HUES64 (cell line): ENCODE results near the gene BACH1.
"Not testable (repeated sequence)": the region's sequence is repeated elsewhere in the genome, so short reads cannot be mapped to it uniquely, and the experiment has no call there.

Experiments
- H3K27ac ChIP-seq: 2 replicates; pipeline ENCODE4 v1.7.0; 2013; ENCODE audit warnings: low read depth, low read length, inconsistent platforms
- H3K27me3 ChIP-seq: 2 replicates; pipeline ENCODE4 v1.6.1; 2013; ENCODE audit warnings: mild to moderate bottlenecking, low read length; ENCODE audit not compliant: insufficient read depth
- H3K36me3 ChIP-seq: 2 replicates; pipeline ENCODE4 v1.6.1; 2013; ENCODE audit warnings: mild to moderate bottlenecking, low read length; ENCODE audit not compliant: insufficient read depth
- H3K4me1 ChIP-seq: 2 replicates; pipeline ENCODE4 v1.6.1; 2013; ENCODE audit warnings: mild to moderate bottlenecking, low read length, moderate library complexity; ENCODE audit not compliant: insufficient read depth
- H3K4me3 ChIP-seq: 2 replicates; pipeline ENCODE4 v1.5.1; 2013; ENCODE audit warnings: mild to moderate bottlenecking, low read length, moderate library complexity
- H3K9ac ChIP-seq: 2 replicates; pipeline ENCODE4 v1.6.1; 2013; ENCODE audit warnings: mild to moderate bottlenecking, low read depth, low read length
- H3K9me3 ChIP-seq: 2 replicates; pipeline ENCODE4 v1.6.1; 2013; ENCODE audit warnings: low read depth, low read length; ENCODE audit not compliant: insufficient read depth
- WGBS: fragments of 150-250, 120-280 bp; methylation state at CpG from one replicate; pipeline ENCODE4 v1.1.7; 2013; ENCODE audit warnings: missing lambda C conversion rate; 5-methylcytosine and 5-hydroxymethylcytosine counted together

Gene BACH1

GRCh38 chr21:29264721-29265120 is 34.0 kb upstream of the BACH1 start:
- H3K4me1 ChIP-seq, result no peaks in the 10 kb centered on the region
- H3K4me3 ChIP-seq, result no peak overlapping the region
- no peaks in the 10 kb centered on the region for H3K27me3 ChIP-seq
- H3K27ac ChIP-seq, result no peak overlapping the region
- H3K9me3 ChIP-seq, result no peaks in the 10 kb centered on the region
- no peaks in the 10 kb centered on the region for H3K36me3 ChIP-seq
- no peak overlapping the region for H3K9ac ChIP-seq
- WGBS, result 50% methylated on average over 1 of the region's 1 CpG

- H3K36me3 ChIP-seq, result no peaks in the 10 kb centered on the region
- H3K27ac ChIP-seq, result no peak overlapping the region
- WGBS, result 92% methylated on average over 6 of the region's 6 CpGs
- H3K27me3 ChIP-seq, result no peaks in the 10 kb centered on the region
- H3K9ac ChIP-seq, result no peak overlapping the region
- no peak overlapping the region for H3K4me3 ChIP-seq
- no peaks in the 10 kb centered on the region for H3K4me1 ChIP-seq
- H3K9me3 ChIP-seq, result no peaks in the 10 kb centered on the region
Observed at GRCh38 chr21:29265690-29266479, 32.8 kb upstream of the BACH1 start.

GRCh38 chr21:29267666-29268065 is 31.1 kb upstream of the BACH1 start:
- H3K27me3 ChIP-seq, result no peaks in the 10 kb centered on the region
- no peak overlapping the region for H3K4me3 ChIP-seq
- H3K27ac ChIP-seq, result no peak overlapping the region
- no peak overlapping the region for H3K9ac ChIP-seq
- no peaks in the 10 kb centered on the region for H3K4me1 ChIP-seq
- no peaks in the 10 kb centered on the region for H3K36me3 ChIP-seq
- H3K9me3 ChIP-seq, result no peaks in the 10 kb centered on the region

- no peak overlapping the region for H3K9ac ChIP-seq
- no peak overlapping the region for H3K4me3 ChIP-seq
- H3K9me3 ChIP-seq, result no peaks in the 10 kb centered on the region
- no peaks in the 10 kb centered on the region for H3K36me3 ChIP-seq
- no peaks in the 10 kb centered on the region for H3K27me3 ChIP-seq
- H3K27ac ChIP-seq, result no peak overlapping the region
- WGBS, result 94% methylated on average over 6 of the region's 6 CpGs
- H3K4me1 ChIP-seq, result no peaks in the 10 kb centered on the region
Observed at GRCh38 chr21:29271927-29272333, 26.8 kb upstream of the BACH1 start.

- Histone ChIP-seq H3K4me3 (no peak overlapping the region), H3K4me1 (no peaks in the 10 kb centered on the region)
Observed at GRCh38 chr21:29277442-29277841, 21.3 kb upstream of the BACH1 start.

GRCh38 chr21:29279558-29279957 is 19.2 kb upstream of the BACH1 start:
- no peak overlapping the region for H3K27ac ChIP-seq
- H3K9ac ChIP-seq, result no peak overlapping the region
- no peak overlapping the region for H3K4me3 ChIP-seq
- no peaks in the 10 kb centered on the region for H3K9me3 ChIP-seq
- no peaks in the 10 kb centered on the region for H3K4me1 ChIP-seq
- no peaks in the 10 kb centered on the region for H3K36me3 ChIP-seq
- H3K27me3 ChIP-seq, result no peaks in the 10 kb centered on the region

More at GRCh38 chr21:29277442-29277841, 21.3 kb upstream of the BACH1 start:
- Histone ChIP-seq H3K36me3 (no peaks in the 10 kb centered on the region), H3K9ac (no peak overlapping the region), H3K9me3 (no peaks in the 10 kb centered on the region), H3K27ac (no peak overlapping the region), H3K27me3 (no peaks in the 10 kb centered on the region)

- H3K4me1 ChIP-seq, H3K9ac ChIP-seq, H3K27ac ChIP-seq, H3K9me3 ChIP-seq, H3K36me3 ChIP-seq, H3K27me3 ChIP-seq, H3K4me3 ChIP-seq: not testable (repeated sequence)
- WGBS, result 100% methylated on average over 1 of the region's 3 CpGs
Observed at GRCh38 chr21:29281801-29282200, 16.9 kb upstream of the BACH1 start.

- H3K9ac ChIP-seq, result no peak overlapping the region
- H3K36me3 ChIP-seq, result no peaks in the 10 kb centered on the region
- no peaks in the 10 kb centered on the region for H3K27me3 ChIP-seq
- 81% methylated on average over 1 of the region's 1 CpG for WGBS
- no peaks in the 10 kb centered on the region for H3K4me1 ChIP-seq
- H3K9me3 ChIP-seq, result no peaks in the 10 kb centered on the region
- H3K27ac ChIP-seq, result no peak overlapping the region
- H3K4me3 ChIP-seq, result no peak overlapping the region
Observed at GRCh38 chr21:29287383-29287782, 11.3 kb upstream of the BACH1 start.

GRCh38 chr21:29288239-29288638 is 10.5 kb upstream of the BACH1 start:
- WGBS, result 83% methylated on average over 5 of the region's 5 CpGs
- H3K36me3 ChIP-seq, result no peaks in the 10 kb centered on the region
- H3K9ac ChIP-seq, result no peak overlapping the region
- H3K27ac ChIP-seq, result no peak overlapping the region
- no peak overlapping the region for H3K4me3 ChIP-seq
- no peaks in the 10 kb centered on the region for H3K9me3 ChIP-seq
- no peaks in the 10 kb centered on the region for H3K4me1 ChIP-seq
- no peaks in the 10 kb centered on the region for H3K27me3 ChIP-seq

GRCh38 chr21:29289317-29289716 is 9.4 kb upstream of the BACH1 start:
- WGBS, result 98% methylated on average over 3 of the region's 4 CpGs

GRCh38 chr21:29290240-29290639 is 8.5 kb upstream of the BACH1 start:
- no peaks in the 10 kb centered on the region for H3K9me3 ChIP-seq
- no peak overlapping the region for H3K27ac ChIP-seq
- H3K27me3 ChIP-seq, result no peaks in the 10 kb centered on the region
- no peak overlapping the region for H3K4me3 ChIP-seq
- no peaks in the 10 kb centered on the region for H3K36me3 ChIP-seq
- 86% methylated on average over 1 of the region's 1 CpG for WGBS
- H3K9ac ChIP-seq, result no peak overlapping the region
- no peaks in the 10 kb centered on the region for H3K4me1 ChIP-seq

More at GRCh38 chr21:29289317-29289716, 9.4 kb upstream of the BACH1 start:
- H3K4me1 ChIP-seq, result no peaks in the 10 kb centered on the region
- H3K4me3 ChIP-seq, result no peak overlapping the region
- H3K27me3 ChIP-seq, result no peaks in the 10 kb centered on the region
- no peak overlapping the region for H3K27ac ChIP-seq
- H3K9me3 ChIP-seq, result no peaks in the 10 kb centered on the region
- no peak overlapping the region for H3K9ac ChIP-seq
- H3K36me3 ChIP-seq, result no peaks in the 10 kb centered on the region

- WGBS, result 95% methylated on average over 2 of the region's 2 CpGs
- no peak overlapping the region for H3K27ac ChIP-seq
- no peak overlapping the region for H3K4me3 ChIP-seq
Observed at GRCh38 chr21:29293495-29293894, 5.2 kb upstream of the BACH1 start.

More at GRCh38 chr21:29293495-29293894, 5.2 kb upstream of the BACH1 start:
- Histone ChIP-seq H3K9me3 (no peaks in the 10 kb centered on the region), H3K9ac (no peak overlapping the region), H3K36me3 (no peaks in the 10 kb centered on the region), H3K4me1 (no peaks in the 10 kb centered on the region), H3K27me3 (peaks cover 11% of the 10 kb centered on the region)
